AG10803 (cell line): ENCODE results near the gene NMRAL1.

Experiments used
- DNase-seq: peaks from one replicate; pipeline ENCODE4 v3.0.0; 2010; ENCODE audit warnings: low read depth
- H3K4me3 ChIP-seq: 2 replicates; pipeline ENCODE4 v1.5.1; 2011; ENCODE audit warnings: mild to moderate bottlenecking, low read length, control low read depth
- TF ChIP-seq, protein P1 (sequence below): conservative IDR thresholded peaks from 2 replicates; pipeline ENCODE4 v1.5.1; 2011; ENCODE audit warnings: mild to moderate bottlenecking, low read length, control low read depth, inconsistent platforms

Gene NMRAL1

GRCh38 chr16:4442371-4442770 is 32.1 kb downstream of the NMRAL1 start:
- no peak for DNase-seq
- TF ChIP-seq, protein P1, sequence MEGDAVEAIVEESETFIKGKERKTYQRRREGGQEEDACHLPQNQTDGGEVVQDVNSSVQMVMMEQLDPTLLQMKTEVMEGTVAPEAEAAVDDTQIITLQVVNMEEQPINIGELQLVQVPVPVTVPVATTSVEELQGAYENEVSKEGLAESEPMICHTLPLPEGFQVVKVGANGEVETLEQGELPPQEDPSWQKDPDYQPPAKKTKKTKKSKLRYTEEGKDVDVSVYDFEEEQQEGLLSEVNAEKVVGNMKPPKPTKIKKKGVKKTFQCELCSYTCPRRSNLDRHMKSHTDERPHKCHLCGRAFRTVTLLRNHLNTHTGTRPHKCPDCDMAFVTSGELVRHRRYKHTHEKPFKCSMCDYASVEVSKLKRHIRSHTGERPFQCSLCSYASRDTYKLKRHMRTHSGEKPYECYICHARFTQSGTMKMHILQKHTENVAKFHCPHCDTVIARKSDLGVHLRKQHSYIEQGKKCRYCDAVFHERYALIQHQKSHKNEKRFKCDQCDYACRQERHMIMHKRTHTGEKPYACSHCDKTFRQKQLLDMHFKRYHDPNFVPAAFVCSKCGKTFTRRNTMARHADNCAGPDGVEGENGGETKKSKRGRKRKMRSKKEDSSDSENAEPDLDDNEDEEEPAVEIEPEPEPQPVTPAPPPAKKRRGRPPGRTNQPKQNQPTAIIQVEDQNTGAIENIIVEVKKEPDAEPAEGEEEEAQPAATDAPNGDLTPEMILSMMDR: no peak
- H3K4me3 ChIP-seq: no peak overlapping the region

- TF ChIP-seq, protein P1: no peak
- DNase-seq: no peak
- H3K4me3 ChIP-seq: no peak overlapping the region
Observed at GRCh38 chr16:4437366-4437765, 37.1 kb downstream of the NMRAL1 start.

- DNase-seq: peak; percentile 28
- H3K4me3 ChIP-seq: no peak overlapping the region
- TF ChIP-seq, protein P1: no peak
Observed at GRCh38 chr16:4435337-4436067, 38.9 kb downstream of the NMRAL1 start.

DNA sequence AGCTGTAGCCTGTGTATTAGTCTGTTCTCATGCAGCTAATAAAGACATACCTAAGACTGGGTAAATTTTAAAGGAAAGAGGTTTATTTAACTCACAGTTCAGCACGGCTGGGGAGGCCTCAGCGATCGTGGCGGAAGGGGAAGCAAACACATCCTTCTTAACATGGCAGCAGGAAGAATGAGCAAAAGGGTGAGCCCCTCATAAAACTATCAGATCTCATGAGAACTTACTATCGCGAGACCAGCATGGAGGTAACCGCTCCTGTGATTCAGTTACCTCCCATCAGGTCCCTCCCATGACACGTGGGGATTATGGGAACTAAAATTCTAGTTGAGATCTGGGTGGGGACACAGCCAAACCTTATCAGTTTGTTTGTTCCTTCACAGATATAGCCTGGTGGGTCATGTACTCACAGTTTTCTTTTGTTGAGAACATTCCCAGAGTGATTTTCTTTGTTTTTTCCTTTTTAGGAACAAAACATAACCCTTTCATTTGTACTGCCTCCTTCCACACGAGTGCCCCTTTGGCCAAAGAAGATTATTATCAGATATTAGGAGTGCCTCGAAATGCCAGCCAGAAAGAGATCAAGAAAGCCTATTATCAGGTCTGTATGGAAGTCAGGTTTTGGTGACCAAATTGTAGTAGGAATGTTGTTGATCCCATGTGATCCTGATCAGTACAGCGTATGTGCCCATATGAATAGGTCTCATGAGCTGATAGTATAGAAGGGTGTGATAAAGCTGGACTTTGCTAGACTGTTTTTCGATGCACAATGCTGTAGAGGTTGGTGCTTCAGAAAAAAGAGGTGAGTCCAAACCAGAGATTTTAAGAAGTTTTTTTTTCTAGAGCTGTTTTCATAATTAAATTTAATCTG is 40.3 kb downstream of the NMRAL1 start:
- TF ChIP-seq, protein P1: no peak
- no peak for DNase-seq
- no peak overlapping the region for H3K4me3 ChIP-seq

GRCh38 chr16:4433228-4433627 is 41.2 kb downstream of the NMRAL1 start:
- TF ChIP-seq, protein P1: no peak
- DNase-seq: no peak
- no peak overlapping the region for H3K4me3 ChIP-seq

GRCh38 chr16:4431023-4431422 is 43.4 kb downstream of the NMRAL1 start:
- DNase-seq: no peak
- TF ChIP-seq, protein P1: no peak

More at GRCh38 chr16:4431023-4431422, 43.4 kb downstream of the NMRAL1 start:
- H3K4me3 ChIP-seq: no peak overlapping the region
